Fibroblast of skin of left biceps (primary cell): ENCODE results near the gene RIPK3.
"Not testable (repeated sequence)": the region's sequence is repeated elsewhere in the genome, so short reads cannot be mapped to it uniquely, and the experiment has no call there.

Source experiments
- DNase-seq, 2 experiments: peaks; one replicate each; pipeline ENCODE4 v3.0.0-alpha.2; 2013; ENCODE audit warnings: low read depth in 2 of 2

Gene RIPK3

DNA sequence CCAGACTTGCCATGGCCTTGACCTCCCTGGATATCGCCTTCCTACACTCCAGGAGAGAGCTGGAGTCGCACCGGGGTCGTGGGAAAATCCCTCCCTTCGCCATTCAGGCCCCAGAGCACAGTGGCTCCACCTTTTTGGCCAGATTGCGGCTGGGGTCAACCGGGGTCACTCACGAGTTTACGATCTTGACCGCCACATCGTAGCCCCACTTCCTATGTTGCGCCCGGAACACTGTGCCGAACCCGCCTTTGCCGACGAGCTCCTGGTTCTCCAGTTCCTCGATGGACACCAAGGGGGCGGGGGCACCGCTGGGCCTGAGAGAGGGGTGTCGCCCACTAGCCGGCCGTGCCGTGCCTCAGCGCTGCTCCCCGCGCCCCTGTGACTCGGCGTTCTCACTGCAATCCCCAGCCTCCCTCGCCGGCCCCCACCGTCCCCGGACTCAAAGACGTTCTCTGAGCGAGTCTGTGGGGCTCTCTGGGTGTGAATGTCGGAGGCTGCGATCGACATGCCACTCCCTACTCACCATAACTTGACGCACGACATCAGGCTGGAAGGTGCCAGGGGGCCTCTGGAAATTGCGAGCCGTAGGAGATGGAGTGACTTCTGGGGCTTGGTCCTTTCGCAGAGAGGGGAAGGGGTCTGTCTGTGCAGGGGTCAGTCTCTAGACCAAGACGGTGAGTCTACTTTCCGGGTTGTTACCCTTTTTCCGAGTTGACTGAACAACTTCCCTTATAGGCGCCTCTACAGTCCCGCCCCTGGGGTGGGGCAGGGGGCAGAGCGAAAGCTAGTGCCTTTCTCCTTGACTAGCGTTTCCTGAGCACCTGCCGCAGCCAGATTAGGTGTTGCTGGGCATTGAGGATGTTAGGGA is at the start of gene RIPK3:
Gene RIPK3 (minus strand): TSS at position 708 of the 868 bp plus-strand sequence. CDS start 165 bp downstream, at position 543.
- no peak for DNase-seq

DNA sequence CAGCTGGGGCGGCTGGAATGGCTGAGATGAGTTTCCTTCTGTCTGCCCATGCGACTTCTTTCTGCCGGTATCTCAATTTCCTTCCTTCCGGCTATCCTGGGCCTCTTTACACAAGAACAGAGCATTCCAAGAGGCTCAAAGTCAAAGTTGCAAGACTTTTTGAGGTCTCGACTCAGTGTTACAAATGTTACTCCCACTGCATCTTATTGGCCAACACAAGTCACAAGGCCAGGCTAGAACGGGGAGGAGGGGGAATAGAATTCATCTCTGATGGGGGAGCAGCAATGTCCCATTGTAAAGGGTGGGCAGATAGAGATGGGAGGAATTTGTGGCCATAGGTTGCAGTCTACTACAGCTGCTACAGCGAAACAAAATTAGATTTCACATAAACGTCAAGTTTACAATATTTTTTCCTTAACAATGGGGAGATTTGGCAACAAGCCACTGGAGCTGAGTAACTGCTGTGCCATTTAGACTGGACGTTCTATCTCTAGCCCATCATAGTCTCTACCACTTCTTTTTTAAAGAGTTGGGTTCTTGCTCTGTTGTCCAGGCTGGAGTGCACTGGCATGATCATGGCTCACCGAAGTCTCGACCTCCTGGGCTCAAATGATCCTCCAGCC is 49.5 kb upstream of the RIPK3 start:
- DNase-seq, result no peak

DNA sequence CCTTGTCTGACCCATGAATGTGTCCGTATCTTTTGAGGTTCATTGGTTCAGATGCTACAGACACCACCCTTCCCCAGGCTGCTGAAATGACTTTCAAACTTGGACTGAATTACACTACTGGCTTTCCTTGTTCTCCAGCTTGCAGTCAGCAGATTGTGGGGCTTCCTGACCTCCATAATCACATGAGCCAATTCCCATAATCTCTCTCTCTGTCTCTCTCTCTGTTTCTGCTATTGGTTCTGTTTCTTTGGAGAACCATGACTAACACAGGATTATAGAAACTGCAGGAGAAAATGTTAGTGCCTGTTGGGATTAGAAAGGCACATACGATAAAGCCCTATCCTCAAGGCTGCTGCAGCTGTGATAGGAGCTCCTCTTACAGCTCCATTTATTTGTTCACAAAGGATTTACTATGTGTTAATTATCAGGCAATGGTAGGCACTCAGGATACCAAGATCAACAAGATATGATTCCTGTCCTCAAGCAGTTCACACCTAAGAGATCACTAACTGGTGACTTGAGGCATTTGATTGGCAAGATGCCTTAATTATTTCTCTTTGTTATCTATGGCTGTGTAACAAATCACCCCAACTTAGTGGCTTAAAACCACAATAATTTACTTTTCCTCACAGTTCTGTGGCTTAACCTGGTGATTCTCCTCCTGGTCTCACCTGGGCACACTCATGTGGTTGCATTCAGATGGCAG is 48.8 kb upstream of the RIPK3 start:
- DNase-seq, result no peak

DNA sequence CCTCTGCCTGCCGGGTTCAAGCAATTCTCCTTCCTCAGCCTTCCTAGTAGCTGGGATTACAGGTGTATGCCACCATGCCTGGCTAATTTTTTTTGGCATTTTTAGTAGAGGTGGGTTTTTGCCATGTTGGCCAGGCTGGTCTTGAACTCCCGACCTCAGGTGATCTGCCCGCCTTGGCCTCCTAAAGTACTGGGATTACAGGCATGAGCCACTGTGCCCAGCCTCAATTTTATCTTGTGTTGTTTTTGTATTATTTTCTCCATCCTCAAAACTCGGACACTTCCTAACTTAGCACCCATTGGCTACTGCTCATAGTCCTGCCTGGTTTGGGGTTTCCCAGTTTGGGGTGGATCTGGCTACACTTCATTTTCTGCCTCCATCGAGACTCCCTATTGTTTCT is 47.8 kb upstream of the RIPK3 start:
- DNase-seq, result not testable (repeated sequence)

DNA sequence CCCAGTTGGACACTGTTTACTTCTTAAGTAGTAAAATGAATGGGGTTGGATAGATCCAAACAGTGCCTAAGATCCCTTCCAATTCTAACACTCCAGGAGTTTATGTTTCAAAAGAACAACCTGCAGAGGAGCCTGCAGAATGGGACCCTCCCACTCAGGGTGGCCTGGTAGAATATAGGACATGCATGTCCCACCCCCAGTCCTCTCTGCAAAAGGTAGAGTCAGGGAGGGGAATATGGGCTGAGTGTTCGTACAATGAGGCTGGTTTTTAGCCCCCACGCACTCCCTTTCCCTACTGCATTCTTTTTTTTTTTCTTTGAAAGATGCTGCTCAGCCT is 47.2 kb upstream of the RIPK3 start:
- no peak for DNase-seq

GRCh38 chr14:24385524-24385923 is 45.7 kb upstream of the RIPK3 start:
- no peak for DNase-seq

DNA sequence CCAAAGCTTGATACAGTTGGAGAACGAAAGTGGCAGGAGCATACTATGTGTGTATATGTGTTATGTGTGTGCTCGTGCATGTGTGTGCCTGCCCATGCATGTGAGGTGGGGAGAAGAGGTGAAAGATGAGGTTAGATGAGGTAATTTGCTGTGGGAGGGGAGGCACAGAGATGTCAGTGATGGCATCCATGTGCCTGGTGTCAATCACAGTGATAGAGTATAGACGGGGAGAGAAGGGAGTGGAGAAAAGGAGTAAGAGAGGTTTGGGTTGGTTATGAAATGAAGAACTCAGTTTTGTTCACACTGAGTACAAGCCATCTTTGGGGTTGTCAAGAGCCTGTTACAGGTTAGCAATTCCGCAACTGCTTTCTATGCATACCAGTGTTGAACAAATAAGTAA is 44.4 kb upstream of the RIPK3 start:
- no peak for DNase-seq

DNA sequence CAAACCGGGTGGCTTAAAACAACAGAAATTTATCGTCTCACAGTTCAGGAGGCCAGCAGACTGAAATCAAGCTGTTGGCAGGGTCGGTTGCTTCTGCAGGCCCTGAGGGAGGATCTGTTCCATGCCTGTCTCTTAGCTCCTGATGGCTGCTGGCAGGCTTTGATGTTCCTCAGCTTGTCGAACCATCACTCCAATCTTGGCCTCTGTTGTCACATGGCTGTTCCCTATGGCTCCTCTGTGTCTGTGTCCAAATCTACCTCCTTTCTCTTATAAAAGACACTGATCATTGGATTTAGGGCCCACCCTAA is 42.2 kb upstream of the RIPK3 start:
- no peak for DNase-seq

DNA sequence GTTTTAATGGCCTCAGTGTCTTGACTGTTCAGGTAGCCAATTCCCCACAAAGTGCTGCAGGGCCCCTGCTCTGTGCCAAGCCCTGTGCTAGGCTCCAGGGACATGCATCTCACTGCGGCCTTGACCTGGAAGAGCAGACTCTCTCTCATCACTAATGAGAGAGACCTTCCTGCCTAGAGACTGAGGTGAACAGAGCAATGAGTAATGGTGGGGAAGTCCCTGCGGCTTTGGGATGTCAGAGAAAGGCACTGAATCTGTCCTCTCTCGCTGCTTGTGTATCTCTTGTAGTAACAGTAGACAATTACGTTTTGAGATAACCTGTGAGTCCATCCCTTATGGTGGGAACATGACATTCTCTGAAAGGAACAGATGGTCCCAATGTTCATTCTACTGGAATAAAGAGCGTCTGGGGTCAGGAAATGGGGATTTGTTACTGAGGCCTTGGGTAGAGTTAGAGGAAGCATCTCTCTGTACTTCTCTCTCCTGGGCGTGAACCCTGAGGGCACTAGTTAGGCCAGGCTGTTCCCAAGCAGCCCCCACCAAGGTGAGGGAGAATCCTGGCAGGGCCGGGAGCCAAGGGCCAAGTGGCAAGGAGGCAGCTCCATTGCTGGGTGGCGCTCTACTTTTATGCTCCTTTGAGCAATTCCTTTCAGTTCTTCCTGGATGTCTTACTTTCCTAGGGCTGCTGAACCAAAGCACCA is 41.7 kb upstream of the RIPK3 start:
- DNase-seq, result no peak

DNA sequence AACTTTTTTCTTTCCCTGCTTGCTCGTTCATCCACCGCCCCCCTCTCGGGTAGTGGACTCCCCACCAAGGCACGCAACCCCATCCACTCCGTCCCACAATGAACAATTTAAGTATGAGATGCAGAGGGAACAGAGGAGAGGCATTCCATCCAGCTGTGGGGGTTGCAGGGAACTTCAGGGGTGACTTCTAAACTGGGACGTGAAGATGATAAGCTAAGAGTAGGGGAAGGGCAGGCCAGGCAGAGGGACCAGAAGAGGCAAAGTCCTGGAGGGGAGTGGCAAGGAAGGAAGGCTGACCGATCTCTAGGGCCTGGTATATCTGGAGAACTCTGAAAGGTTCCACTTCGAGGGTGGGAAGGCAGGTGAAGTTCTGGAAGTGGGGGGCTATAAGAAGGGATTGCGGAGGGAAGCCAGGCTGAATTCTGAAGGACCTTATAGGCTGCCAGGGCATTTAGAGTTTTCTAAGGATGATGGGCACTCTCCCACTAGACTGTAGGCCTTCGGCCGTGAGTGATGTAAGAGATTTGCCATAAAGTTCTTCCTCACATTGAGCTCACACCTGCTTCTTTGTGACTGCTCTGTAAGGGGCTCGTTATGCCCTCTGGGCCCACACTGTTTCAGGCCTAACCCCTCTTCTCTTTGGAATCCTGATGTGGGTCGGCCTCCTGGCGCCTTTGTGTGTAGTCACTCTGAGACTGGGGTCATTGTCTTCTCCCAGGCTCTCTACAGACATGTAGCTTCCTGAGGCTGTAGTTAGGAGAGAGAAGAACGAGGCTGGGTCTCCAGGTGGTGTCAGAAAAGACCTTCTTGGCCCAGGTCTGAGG is 40.3 kb upstream of the RIPK3 start:
- DNase-seq, result no peak

GRCh38 chr14:24378981-24379906 is 39.5 kb upstream of the RIPK3 start:
- no peak for DNase-seq

DNA sequence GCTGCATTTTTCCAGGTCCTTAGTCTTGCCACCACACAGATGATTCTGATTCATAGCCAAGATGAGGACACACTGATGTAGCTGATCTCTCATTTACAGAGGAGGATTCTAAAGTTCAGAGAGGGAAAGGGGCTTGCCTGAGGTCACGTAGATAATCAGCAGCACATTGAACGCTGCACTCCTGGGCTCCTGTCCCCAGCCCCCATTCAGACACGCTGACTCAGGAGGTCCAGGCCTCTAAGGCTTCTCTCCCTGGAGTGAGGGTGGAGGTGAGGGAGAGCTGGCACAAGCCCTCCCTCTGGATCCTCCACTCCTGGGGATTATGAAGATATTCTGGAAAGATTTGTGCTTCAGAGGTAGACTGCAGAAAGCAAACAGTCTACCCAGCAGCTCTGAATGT is 38.5 kb upstream of the RIPK3 start:
- no peak for DNase-seq

DNA sequence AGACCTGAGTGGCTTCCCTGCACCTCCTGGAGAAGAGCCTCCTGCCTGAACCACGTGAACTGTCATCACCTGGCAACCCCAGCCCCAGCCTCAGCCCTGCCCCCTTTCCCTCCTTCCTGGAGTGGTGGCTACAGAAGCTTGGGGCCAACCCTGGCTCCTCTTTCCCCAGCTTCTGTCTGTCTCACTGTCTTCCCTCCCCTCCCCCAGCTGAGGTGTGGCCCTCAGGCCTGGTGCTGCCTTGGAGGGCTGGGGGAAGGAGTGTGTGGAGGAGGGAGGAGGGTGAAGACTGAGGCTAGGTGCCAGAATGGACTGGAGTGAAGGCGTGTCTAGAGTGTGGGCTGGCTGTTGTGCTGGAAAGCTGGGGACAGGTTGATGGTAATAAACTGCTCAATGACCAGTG is 37.9 kb upstream of the RIPK3 start:
- no peak for DNase-seq

GRCh38 chr14:24377126-24377525 is 37.3 kb upstream of the RIPK3 start:
- no peak for DNase-seq

DNA sequence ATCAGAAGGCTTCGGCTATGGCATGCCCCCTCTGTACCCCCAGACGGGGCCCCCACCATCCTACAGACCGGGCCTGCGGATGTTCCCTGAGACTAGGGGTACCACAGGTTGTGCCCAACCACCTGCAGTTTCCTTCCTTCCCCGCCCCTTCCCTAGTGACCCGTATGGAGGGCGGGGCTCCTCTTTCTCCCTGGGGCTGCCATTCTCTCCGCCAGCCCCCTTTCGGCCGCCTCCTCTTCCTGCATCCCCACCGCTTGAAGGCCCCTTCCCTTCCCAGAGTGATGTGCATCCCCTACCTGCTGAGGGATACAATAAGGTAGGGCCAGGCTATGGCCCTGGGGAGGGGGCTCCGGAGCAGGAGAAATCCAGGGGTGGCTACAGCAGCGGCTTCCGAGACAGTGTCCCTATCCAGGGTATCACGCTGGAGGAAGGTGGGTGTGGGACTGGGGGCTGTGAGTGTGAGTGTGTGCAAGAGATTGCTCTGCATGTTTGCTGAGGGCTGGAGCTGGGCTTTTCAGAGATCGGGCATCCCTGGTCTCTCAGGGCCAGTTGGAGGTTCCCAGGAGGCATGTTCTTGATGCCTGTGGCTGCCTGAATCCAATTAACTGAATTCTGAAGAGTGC is 36.8 kb upstream of the RIPK3 start:
- no peak for DNase-seq

DNA sequence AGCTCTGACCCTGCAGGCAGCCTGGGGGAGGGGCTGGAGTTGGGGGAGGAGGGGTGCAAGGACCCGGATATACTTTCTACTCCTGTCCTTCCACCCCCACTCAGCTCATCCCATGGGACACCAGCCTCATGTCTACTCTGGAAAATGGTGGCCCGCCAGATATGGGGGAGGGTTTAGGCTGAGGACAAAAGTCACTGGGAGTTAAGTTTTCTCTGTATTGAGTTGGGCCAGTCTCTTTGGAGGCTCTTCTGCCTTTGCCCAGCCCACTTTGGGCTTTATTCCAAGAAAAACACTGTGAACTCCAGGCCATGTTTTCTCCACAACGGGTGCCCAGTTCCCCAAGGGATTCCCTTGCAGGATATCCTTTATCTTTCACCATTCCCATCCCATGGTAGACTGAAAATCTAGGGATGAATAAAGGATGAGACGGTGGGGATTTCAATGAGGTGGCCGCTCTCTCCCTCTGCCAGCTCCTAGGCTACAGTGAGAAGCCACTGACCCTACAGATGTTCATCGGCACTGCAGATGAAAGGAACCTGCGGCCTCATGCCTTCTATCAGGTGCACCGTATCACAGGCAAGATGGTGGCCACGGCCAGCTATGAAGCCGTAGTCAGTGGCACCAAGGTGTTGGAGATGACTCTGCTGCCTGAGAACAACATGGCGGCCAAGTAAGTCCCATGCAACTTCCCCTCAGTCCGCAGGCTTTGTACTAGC is 33.1 kb upstream of the RIPK3 start:
- no peak for DNase-seq

- not testable (repeated sequence) for DNase-seq
These were observed 31.8 kb upstream of the RIPK3 start for GRCh38 chr14:24371605-24372004.

DNA sequence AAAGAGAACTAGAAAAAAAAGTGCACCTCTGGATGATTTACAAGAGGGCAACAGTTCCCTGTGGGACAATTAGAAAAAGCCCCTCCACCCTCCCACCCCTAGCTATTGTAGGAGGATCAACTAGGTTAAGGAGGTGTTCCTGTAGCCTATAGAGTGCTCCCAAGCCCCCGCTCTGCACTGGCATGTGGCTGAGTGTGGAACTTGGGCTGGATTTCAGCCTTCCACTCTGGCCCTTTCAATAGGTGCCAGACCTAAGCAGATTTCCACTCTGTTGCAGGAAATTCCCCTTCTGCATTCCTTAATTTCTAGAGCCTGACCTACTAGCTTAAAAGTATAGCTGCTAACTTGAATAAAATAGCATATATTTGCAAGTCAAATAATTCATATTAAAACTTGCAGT is 31.0 kb upstream of the RIPK3 start:
- DNase-seq, result no peak
